ENCODE results near the gene PTPRF.
"Not testable (repeated sequence)": the region's sequence is repeated elsewhere in the genome, so short reads cannot be mapped to it uniquely, and the experiment has no call there.

Gene PTPRF

DNA sequence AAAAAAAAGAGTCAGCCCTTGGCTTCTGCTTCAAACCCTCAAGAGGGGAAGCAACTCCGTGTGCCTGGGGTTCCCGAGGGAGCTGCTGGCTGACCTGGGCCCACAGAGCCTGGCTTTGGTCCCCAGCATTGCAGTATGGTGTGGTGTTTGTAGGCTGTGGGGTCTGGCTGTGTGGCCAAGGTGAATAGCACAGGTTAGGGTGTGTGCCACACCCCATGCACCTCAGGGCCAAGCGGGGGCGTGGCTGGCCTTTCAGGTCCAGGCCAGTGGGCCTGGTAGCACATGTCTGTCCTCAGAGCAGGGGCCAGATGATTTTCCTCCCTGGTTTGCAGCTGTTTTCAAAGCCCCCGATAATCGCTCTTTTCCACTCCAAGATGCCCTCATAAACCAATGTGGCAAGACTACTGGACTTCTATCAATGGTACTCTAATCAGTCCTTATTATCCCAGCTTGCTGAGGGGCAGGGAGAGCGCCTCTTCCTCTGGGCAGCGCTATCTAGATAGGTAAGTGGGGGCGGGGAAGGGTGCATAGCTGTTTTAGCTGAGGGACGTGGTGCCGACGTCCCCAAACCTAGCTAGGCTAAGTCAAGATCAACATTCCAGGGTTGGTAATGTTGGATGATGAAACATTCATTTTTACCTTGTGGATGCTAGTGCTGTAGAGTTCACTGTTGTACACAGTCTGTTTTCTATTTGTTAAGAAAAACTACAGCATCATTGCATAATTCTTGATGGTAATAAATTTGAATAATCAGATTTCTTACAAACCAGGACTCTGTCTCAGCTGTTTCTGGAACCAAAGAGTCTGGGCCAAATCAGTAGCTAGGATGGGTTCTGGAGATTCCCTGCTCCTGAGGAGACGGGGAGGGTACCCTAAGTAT lies 92.5 kb downstream of the PTPRF start:
- no peak for DNase-seq

GRCh38 chr1:43625063-43625780 lies 94.5 kb downstream of the PTPRF start:
- TF ChIP-seq GATA1 (IDR thresholded peaks at IDR 0.05; ENCODE audit: low read depth, low read length) (no peak), POLR2A (IDR thresholded peaks at IDR 0.05; ENCODE audit: low read length) (no peak)
- no peak for DNase-seq

More for the DNA sequence above, 92.5 kb downstream of the PTPRF start:
- TF ChIP-seq GATA1 (IDR thresholded peaks at IDR 0.05; ENCODE audit: low read depth, low read length), result no peak
- TF ChIP-seq POLR2A (IDR thresholded peaks at IDR 0.05; ENCODE audit: low read length), result no peak

GRCh38 chr1:43632135-43632670 lies 101.5 kb downstream of the PTPRF start:
- no peak for DNase-seq
- TF ChIP-seq POLR2A (IDR thresholded peaks at IDR 0.05; ENCODE audit: low read length) (no peak), GATA1 (IDR thresholded peaks at IDR 0.05; ENCODE audit: low read depth, low read length) (no peak)

- no peak for DNase-seq
These were observed 104.0 kb downstream of the PTPRF start for GRCh38 chr1:43634721-43635120.

GRCh38 chr1:43636006-43636641 lies 105.4 kb downstream of the PTPRF start:
- TF ChIP-seq POLR2A (IDR thresholded peaks at IDR 0.05; ENCODE audit: low read length) (no peak), GATA1 (IDR thresholded peaks at IDR 0.05; ENCODE audit: low read depth, low read length) (no peak)
- no peak for DNase-seq

More at GRCh38 chr1:43634721-43635120, 104.0 kb downstream of the PTPRF start:
- no peak for TF ChIP-seq GATA1 (IDR thresholded peaks at IDR 0.05; ENCODE audit: low read depth, low read length)
- TF ChIP-seq POLR2A (IDR thresholded peaks at IDR 0.05; ENCODE audit: low read length), result no peak

DNA sequence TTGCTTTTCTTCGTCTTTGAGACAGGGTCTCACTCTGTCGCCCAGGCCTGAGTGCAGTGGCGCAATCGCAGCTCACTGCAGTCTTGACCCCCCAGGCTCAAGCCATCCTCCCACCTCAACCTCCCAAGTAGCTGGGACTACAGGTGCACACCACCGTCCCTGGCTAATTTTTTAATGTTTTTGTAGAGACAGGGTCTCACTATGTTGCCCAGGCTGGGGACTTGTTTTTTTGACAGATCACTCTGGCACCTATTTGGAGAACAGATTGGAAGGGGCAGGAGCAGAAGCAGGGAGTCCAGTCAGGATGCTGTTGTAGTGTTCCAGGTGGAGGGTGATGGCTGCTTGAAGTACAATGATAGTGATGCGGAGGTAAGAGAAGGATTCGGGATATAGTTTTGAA lies 106.6 kb downstream of the PTPRF start:
- no peak for TF ChIP-seq POLR2A (IDR thresholded peaks at IDR 0.05; ENCODE audit: low read length)
- no peak for TF ChIP-seq GATA1 (IDR thresholded peaks at IDR 0.05; ENCODE audit: low read depth, low read length)
- DNase-seq, result no peak

DNA sequence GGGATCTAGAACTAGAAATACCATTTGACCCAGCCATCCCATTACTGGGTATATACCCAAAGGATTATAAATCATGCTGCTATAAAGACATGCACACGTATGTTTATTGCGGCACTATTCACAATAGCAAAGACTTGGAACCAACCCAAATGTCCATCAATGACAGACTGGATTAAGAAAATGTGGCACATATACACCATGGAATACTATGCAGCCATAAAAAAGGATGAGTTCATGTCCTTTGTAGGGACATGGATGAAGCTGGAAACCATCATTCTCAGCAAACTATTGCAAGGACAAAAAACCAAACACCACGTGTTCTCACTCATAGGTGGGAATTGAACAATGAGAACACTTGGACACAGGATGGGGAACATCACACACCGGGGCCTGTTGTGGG lies 107.7 kb downstream of the PTPRF start:
- not testable (repeated sequence) for DNase-seq

DNA sequence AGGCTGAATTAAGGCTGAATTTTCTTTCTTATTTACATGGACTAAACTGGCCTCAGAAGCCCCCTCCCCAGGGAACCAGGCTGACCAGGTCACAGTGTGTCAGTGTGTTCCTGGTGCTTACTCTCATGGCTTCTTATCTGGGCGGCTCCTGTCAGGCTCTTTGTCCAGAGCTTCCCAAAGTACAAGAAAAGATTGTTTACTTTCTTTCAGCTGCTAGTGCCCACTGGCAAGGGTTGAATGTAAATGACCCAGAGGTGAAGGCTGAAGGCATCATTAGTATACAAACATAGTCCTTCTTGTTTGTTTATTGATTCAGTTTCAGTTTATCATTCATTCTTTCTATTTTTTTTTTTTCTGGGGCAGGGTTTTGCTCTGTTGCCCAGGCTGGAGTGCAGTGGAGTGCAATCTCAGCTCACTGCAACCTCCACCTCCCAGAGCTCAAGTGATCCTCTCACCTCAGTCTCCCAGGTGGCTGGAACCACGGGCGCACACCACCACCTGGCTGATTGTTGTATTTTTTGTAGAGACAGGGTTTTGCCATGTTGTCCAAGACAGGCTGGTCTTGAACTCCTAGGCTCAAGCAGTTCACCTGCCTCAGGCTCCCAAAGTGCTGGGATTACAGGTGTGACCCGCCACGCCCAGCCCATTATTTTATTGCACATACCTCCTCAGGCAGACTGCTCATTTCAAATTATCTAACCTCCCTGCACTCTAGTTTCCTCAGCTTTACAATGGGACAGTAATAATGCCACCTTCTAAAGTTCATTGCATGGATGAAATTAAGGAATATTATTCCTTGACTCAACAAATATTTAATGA lies 109.5 kb downstream of the PTPRF start:
- DNase-seq, result no peak
- TF ChIP-seq GATA1 (IDR thresholded peaks at IDR 0.05; ENCODE audit: low read depth, low read length) (no peak), POLR2A (IDR thresholded peaks at IDR 0.05; ENCODE audit: low read length) (no peak)

DNA sequence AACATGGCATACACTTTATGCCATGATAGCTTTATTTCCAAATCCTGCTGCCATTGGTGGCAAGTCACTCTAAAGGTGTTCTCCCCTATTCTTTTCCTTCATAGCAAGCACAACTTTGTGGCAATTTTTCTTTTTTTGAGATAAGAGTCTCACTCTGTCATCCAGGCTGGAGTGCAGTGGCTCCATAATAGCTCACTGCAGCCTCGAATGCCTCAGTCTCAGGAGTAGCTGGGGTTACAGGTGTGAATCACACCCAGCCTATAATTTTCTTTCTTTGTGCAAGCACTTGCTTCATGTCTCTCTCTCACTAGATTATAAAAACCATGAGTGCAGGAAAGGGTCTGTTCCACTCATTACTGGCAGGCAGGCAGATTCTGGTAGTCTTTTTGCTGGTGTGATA lies 113.9 kb downstream of the PTPRF start:
- TF ChIP-seq POLR2A (IDR thresholded peaks at IDR 0.05; ENCODE audit: low read length) (no peak), GATA1 (IDR thresholded peaks at IDR 0.05; ENCODE audit: low read depth, low read length) (no peak)
- DNase-seq, result no peak

GRCh38 chr1:43645461-43645860 lies 114.8 kb downstream of the PTPRF start:
- TF ChIP-seq POLR2A (IDR thresholded peaks at IDR 0.05; ENCODE audit: low read length) (no peak), GATA1 (IDR thresholded peaks at IDR 0.05; ENCODE audit: low read depth, low read length) (no peak)
- DNase-seq, result no peak

- DNase-seq, result not testable (repeated sequence)
These were observed 116.6 kb downstream of the PTPRF start for GRCh38 chr1:43647331-43647730.

GRCh38 chr1:43648221-43648847 lies 117.7 kb downstream of the PTPRF start:
- TF ChIP-seq GATA1 (IDR thresholded peaks at IDR 0.05; ENCODE audit: low read depth, low read length) (no peak), POLR2A (IDR thresholded peaks at IDR 0.05; ENCODE audit: low read length) (no peak)
- DNase-seq, result no peak

GRCh38 chr1:43648876-43649477 lies 118.3 kb downstream of the PTPRF start:
- TF ChIP-seq GATA1 (IDR thresholded peaks at IDR 0.05; ENCODE audit: low read depth, low read length) (no peak), POLR2A (IDR thresholded peaks at IDR 0.05; ENCODE audit: low read length) (no peak)
- no peak for DNase-seq
